A673 (cell line): Measurements from ENCODE around the gene VWDE. TPM values are rescaled to one million over a fixed set of nuclear protein-coding genes. Genes with fewer than 3 reads are reported as not detected.
"Not testable (repeated sequence)": the region's sequence is repeated elsewhere in the genome, so short reads cannot be mapped to it uniquely, and the experiment has no call there.

Experiments
- Bru-seq: library from RNA; stranded (reverse); fragments of 400-500 nt; gene quantifications from one replicate; lab custom pipeline; 2021; lab: Mats Ljungman, UMichigan
- BruChase-seq, 2 experiments: library from RNA; stranded (reverse); fragments of 400-500 nt; gene quantifications; one replicate each; lab custom pipeline; 2021; lab: Mats Ljungman, UMichigan
- BruUV-seq: library from RNA; stranded (reverse); fragments of 400-500 nt; replicated peaks from 2 replicates; lab custom pipeline; 2021; lab: Mats Ljungman, UMichigan
- CTCF ChIA-PET: fragments of 300-600 bp; sonication (Branson Sonifier 250); formaldehyde crosslinking; loops from one replicate; lab custom pipeline; 2022; ENCODE audit warnings: antibody characterized with exemption; lab: Charles Lee
- POLR2A ChIA-PET: fragments of 300-600 bp; sonication (Branson Sonifier 250); formaldehyde crosslinking; loops from one replicate; lab custom pipeline; 2022; ENCODE audit warnings: antibody characterized with exemption; ENCODE audit not compliant: low non-redundant PET; lab: Charles Lee
- DNase-seq: peaks from one replicate; pipeline ENCODE4 v3.0.0-alpha.2; 2015; ENCODE audit warnings: low spot score
- H3K27ac ChIP-seq: fragments of 200-600 bp; sonication (generic); 2 replicates; pipeline ENCODE4 v1.5.1; 2016; ENCODE audit warnings: mixed run types, low read depth, mild to moderate bottlenecking, mixed read lengths, antibody characterized with exemption, low read length; ENCODE audit not compliant: poor library complexity, severe bottlenecking
- H3K27me3 ChIP-seq: fragments of 200-600 bp; sonication (generic); replicated peaks from 2 replicates; pipeline ENCODE4 v1.6.1; 2017; ENCODE audit warnings: mixed run types, low read depth, mild to moderate bottlenecking, mixed read lengths, antibody characterized with exemption, low read length; ENCODE audit not compliant: insufficient read depth, poor library complexity
- H3K36me3 ChIP-seq: fragments of 200-600 bp; sonication (generic); 2 replicates; pipeline ENCODE4 v1.6.1; 2016; ENCODE audit warnings: mixed run types, mild to moderate bottlenecking, mixed read lengths, antibody characterized with exemption, low read length; ENCODE audit not compliant: insufficient read depth, poor library complexity, severe bottlenecking
- H3K4me1 ChIP-seq: fragments of 200-600 bp; sonication (generic); 2 replicates; pipeline ENCODE4 v1.6.1; 2017; ENCODE audit warnings: mixed run types, mild to moderate bottlenecking, mixed read lengths, antibody characterized with exemption, low read length; ENCODE audit not compliant: insufficient read depth, poor library complexity, severe bottlenecking
- H3K4me3 ChIP-seq: fragments of 200-600 bp; sonication (generic); 2 replicates; pipeline ENCODE4 v1.5.1; 2016; ENCODE audit warnings: low read depth, mixed run types, mild to moderate bottlenecking, mixed read lengths, low read length; ENCODE audit not compliant: poor library complexity, severe bottlenecking
- H3K9me3 ChIP-seq: fragments of 200-600 bp; sonication (generic); 2 replicates; pipeline ENCODE4 v1.6.1; 2016; ENCODE audit warnings: mixed run types, low read depth, mild to moderate bottlenecking, mixed read lengths, antibody characterized with exemption, low read length; ENCODE audit not compliant: poor library complexity, severe bottlenecking
- CTCF ChIP-seq: fragments of 300-800, 200-600 bp; sonication (generic); conservative IDR thresholded peaks from 2 replicates; pipeline ENCODE4 v1.5.1; 2017; ENCODE audit warnings: low read depth, mild to moderate bottlenecking, antibody characterized with exemption, low read length, moderate library complexity, mixed read lengths
- EZH2 ChIP-seq: fragments of 200-600 bp; sonication (generic); IDR thresholded peaks from 2 replicates; pipeline ENCODE4 v1.6.1; 2017; ENCODE audit warnings: borderline replicate concordance, low read depth, mild to moderate bottlenecking, mixed read lengths, antibody characterized with exemption, low read length; ENCODE audit not compliant: poor library complexity, severe bottlenecking
- intact Hi-C: fragments of 100-400 bp; cut with micrococcal nuclease; formaldehyde crosslinking; loops from one replicate; pipeline ENCODE4 v1.10.0; 2022; ENCODE audit not compliant: unreplicated experiment
- long read RNA-seq: library from polyadenylated mRNA; stranded (forward); transcript quantifications from one replicate; pipeline ENCODE4 v2.0.0, GENCODE V29; 2022
- total RNA-seq: library from RNA; stranded (reverse); gene quantifications from 2 replicates; pipeline ENCODE4 v1.2.3, GENCODE V29; 2021

The VWDE gene
- total RNA-seq (0.11 and 0.32 TPM in 2 replicates), Bru-seq, nascent RNA (percentile 31 among the genes with signal in this experiment), BruChase-seq, experiment 1, labeled RNA remaining after a 2-hour chase (percentile 30 among the genes with signal in this experiment), BruChase-seq, experiment 2, labeled RNA remaining after a 6-hour chase (percentile 16 among the genes with signal in this experiment)
- long read RNA-seq, partial matches to known transcripts: 0 of 1 reads
- long read RNA-seq, other reads (novel, unspliced or antisense): 1 of 1 reads

DNA sequence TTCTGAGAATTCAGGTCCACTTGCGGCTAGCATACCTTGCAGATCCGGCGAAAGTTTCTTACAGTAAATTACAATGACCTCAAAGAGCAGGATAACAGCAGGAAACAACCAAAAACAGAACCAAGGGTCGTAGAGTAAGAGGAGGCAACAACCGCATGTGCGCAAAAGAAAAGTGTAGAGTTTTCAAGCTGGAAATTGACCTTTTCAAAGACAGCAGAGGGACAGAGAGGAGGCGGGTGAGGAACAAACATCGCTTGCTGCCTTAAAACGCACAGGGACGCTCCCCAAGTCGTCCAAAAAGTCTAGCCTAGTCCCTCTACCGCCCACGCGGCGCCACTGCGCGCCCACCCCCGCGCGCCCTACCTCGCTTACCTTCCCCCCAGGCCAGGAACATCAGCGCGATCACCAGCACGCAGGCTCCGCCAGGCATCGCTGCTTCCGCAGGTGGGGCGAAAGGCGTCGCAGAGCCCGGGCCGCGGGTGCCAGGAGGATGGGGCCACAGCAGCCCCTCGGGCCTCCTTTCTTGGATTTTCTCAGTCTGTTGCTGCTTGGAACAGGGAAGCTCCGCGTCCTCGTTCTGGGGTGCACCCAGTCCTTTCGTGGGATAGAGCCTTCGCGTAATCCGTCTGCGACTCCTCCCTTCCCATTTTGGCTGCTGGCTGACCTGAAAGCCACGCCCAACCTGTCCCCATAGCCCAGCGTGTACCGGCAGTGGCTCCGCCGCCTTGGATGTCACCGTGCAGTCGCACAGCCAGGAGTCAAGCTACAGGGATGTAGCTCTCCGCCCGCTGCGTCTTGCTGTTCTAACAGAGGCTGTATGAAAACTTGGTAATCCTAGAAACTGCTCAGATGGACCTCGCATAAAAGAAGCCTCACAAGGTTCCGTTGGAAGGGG is at the start of gene VWDE:
Gene VWDE, minus strand, starts transcription at position 579 of the 895 bp plus-strand sequence. Its CDS starts 149 bp downstream, at position 430.
- Histone ChIP-seq H3K4me1 (no peaks in the 10 kb centered on the region), H3K27ac (no peak within 1 kb of the TSS), H3K36me3 (no peaks in the 10 kb centered on the region), H3K4me3 (peak within 1 kb of the TSS; percentile 40), H3K9me3 (no peaks in the 10 kb centered on the region), H3K27me3 (peaks cover 8% of the 10 kb centered on the region)
- no TSS peak for BruUV-seq
- DNase-seq: peak; percentile 16
- ChIA-PET CTCF (no interaction called here), POLR2A (no interaction called here)
- TF ChIP-seq CTCF (0 out of 2 replicates have a peak, but pooled peaks have one; percentile 11), EZH2 (no peak)
- intact Hi-C loops: no loop called here

DNA sequence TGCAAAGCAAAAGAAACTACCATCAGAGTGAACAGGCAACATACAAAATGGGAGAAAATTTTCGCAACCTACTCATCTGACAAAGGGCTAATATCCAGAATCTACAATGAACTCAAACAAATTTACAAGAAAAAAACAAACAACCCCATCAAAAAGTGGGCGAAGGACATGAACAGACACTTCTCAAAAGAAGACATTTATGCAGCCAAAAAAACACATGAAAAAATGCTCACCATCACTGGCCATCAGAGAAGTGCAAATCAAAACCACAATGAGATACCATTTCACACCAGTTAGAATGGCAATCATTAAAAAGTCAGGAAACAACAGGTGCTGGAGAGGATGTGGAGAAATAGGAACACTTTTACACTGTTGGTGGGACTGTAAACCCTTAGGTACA is 49.5 kb upstream of the VWDE start:
- H3K27me3 ChIP-seq, H3K27ac ChIP-seq, CTCF ChIA-PET, H3K4me3 ChIP-seq, H3K36me3 ChIP-seq, H3K9me3 ChIP-seq, DNase-seq, BruUV-seq, POLR2A ChIA-PET, H3K4me1 ChIP-seq: not testable (repeated sequence)
- intact Hi-C loops: loop anchor here (10.0 kb wide), 1 partner anchor 172 kb away; no protein-coding TSS in a partner anchor

GRCh38 chr7:12450615-12451014 is 47.0 kb upstream of the VWDE start:
- BruUV-seq: no TSS peak
- H3K9me3 ChIP-seq: no peaks in the 10 kb centered on the region
- intact Hi-C loops: loop anchor here (10.0 kb wide), 1 partner anchor 174 kb away; no protein-coding TSS in a partner anchor
- CTCF ChIA-PET: no interaction called here
- no peak overlapping the region for H3K4me3 ChIP-seq
- TF ChIP-seq EZH2 (no peak), CTCF (no peak)
- H3K27me3 ChIP-seq: no peaks in the 10 kb centered on the region
- DNase-seq: no peak
- POLR2A ChIA-PET: no interaction called here
- no peaks in the 10 kb centered on the region for H3K36me3 ChIP-seq
- no peaks in the 10 kb centered on the region for H3K4me1 ChIP-seq
- no peak overlapping the region for H3K27ac ChIP-seq
